CD4-positive, alpha-beta T cell treated with Interleukin-17A for 4 hours (primary cell): ENCODE measurements around the gene WASHC2A.
"Not testable (repeated sequence)": the region's sequence is repeated elsewhere in the genome, so short reads cannot be mapped to it uniquely, and the experiment has no call there.

Experiments used
- DNase-seq: peaks from one replicate; pipeline ENCODE4 v3.0.0-alpha.2; 2020; ENCODE audit warnings: mixed read lengths

The WASHC2A gene, protein sequence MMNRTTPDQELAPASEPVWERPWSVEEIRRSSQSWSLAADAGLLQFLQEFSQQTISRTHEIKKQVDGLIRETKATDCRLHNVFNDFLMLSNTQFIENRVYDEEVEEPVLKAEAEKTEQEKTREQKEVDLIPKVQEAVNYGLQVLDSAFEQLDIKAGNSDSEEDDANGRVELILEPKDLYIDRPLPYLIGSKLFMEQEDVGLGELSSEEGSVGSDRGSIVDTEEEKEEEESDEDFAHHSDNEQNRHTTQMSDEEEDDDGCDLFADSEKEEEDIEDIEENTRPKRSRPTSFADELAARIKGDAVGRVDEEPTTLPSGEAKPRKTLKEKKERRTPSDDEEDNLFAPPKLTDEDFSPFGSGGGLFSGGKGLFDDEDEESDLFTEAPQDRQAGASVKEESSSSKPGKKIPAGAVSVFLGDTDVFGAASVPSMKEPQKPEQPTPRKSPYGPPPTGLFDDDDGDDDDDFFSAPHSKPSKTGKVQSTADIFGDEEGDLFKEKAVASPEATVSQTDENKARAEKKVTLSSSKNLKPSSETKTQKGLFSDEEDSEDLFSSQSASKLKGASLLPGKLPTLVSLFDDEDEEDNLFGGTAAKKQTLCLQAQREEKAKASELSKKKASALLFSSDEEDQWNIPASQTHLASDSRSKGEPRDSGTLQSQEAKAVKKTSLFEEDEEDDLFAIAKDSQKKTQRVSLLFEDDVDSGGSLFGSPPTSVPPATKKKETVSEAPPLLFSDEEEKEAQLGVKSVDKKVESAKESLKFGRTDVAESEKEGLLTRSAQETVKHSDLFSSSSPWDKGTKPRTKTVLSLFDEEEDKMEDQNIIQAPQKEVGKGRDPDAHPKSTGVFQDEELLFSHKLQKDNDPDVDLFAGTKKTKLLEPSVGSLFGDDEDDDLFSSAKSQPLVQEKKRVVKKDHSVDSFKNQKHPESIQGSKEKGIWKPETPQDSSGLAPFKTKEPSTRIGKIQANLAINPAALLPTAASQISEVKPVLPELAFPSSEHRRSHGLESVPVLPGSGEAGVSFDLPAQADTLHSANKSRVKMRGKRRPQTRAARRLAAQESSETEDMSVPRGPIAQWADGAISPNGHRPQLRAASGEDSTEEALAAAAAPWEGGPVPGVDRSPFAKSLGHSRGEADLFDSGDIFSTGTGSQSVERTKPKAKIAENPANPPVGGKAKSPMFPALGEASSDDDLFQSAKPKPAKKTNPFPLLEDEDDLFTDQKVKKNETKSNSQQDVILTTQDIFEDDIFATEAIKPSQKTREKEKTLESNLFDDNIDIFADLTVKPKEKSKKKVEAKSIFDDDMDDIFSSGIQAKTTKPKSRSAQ (N-terminal part only)

DNA sequence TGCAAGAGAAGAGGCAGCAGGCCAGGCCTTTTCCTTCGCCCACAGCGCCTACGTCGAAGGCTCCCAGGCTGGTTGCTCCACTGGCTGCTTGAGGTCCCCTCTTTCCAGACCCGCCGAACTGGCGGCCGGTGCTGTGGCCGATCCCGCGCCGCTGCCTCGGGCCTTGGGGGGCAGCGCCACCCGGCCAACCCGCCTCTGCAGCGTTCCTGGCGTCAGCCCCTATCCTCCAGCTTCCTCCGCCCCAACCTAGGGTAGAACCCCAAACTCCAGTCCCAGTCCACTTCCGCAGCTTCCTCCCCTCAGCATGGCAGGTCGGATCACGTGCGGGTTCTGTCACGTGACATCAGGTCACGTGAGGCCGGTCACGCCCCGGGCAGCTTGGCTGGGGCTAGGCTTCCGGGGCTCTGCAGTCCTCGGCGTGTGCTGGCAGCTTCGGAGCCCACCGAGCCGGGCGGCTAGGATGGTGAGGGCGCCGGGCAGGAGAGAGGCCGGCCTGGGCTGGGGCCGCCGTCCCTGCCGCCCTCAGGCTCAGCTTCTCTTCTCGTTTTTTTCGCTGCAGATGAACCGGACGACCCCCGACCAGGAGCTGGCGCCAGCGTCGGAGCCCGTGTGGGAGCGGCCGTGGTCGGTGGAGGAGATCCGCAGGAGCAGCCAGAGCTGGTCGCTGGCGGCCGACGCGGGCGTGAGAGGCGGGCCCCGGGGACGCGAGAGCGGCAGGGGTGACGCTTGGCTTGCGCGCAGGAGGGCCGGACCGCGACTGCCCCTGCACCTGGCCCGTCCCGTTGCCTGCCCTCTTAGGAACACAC is at the start of gene WASHC2A:
TSS of gene WASHC2A (plus strand) at position 409 of the 806 bp plus-strand sequence. CDS start at position 461, 52 bp downstream.
- DNase-seq: peak; percentile 84

DNA sequence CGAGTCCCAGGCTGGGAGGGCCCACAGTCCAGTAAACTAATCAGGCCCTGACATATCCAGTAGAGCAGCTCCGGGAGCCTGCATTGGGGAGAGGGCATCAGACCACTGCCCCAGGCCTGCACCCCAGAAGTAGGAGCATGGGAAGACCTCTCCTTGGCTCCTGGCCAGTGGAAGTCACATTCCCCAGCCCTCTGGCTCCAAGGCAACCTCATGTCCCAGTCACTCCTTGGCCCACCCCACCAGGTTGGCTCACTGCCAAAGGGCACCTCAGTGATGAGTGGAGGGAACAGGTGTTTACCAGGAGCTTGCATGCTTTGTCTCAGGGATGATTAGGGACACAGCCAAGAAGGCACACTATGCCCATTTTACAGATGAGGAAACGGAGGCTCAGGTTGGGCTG is 48.5 kb upstream of the WASHC2A start:
- not testable (repeated sequence) for DNase-seq

DNA sequence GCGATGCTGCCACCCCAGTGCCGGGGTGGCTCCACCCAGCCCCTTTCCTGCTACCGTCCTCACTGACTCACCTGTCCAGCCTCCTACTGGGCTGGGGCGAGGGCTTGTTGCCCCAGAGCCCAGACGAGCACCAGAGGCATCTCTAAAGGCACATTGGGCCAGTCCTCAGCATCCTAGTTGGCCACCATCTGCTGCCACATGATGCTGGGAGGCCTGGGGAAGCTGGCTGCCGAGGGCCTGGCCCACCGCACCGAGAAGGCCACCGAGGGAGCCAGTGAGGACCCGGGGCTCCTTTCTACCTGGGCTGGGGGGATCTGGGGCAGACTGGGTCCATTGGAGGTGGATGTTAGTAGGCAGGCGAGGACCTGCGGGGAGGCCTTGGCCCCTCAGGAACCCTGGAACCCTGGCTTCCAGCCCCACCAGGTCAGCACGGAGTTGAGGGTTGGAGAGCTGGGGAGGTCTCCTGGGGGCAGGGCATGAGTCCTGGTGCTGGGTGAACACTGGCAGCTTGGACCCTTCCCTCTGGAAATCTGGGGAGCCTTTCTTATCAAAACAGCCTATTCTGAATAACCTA is 47.2 kb upstream of the WASHC2A start:
- not testable (repeated sequence) for DNase-seq

DNA sequence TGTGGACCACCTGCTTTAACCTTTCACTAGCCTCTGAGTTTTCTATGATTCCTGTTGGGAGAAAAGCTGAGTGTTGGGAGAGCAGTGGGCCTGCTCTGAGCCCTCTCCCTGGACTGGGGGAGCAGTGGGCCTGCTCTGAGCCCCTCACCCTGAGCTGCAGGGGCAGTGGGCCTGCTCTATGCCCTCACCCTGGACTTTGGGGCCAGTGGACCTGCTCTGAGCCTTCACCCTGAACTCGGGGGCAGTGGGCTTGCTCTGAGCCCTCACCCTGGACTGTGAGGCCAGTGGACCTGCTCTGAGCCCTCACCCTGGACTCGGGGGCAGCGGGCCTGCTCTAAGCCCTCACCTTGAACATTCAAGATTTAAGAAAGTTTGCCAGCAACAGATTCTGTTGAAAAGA is 46.1 kb upstream of the WASHC2A start:
- DNase-seq: no peak

DNA sequence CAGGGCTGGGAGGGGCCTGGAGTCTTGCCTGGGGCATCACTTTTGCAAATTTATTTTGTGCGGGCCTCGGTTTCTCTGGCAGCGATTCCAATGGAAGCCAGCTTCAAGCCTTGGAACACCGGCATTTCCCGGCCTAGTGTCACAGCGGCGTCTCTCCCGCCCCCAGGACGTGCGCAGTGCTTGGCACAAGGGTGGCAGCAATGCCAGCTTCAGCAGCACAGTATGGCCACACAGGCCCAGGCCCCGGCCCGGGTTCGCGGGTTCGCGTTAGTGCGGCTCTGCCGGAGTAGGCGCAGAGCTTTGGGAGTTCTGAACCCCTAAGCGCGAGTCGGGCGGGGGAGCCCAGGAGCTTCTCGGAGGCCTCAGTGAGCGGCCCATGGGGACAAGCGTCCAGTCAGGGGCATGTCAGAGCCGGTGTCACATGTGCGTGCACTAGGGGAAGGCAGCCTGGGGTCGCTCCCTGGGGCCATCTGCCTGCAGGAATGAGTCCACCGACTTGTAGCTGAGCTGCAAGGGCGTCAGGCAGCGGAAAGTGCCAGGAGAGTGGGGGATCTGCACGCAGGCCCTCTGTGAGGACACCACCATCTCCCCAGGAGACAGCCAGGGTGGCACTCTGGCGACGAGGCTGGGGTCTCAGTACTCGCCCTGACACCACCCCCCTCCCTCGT is 42.9 kb upstream of the WASHC2A start:
- DNase-seq: not testable (repeated sequence)

DNA sequence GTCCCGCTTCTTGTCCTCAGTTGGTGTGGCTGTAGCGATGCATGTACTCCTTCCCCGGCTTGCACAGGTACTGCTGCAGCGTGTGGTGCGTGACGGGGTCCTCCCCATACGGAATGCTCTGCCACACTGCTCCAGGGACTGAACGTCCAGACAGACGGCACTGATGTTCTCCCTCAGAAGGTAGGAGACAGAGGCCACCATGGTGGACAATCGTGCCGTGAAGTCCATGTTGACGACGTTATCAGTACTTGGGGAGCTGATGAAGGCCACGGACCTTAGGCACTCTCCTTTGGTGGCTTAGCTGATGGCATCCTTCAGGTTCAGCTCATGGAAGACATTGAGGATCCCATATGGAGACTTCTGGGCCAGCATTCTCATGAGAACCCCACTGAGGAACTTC is 42.1 kb upstream of the WASHC2A start:
- DNase-seq: no peak

DNA sequence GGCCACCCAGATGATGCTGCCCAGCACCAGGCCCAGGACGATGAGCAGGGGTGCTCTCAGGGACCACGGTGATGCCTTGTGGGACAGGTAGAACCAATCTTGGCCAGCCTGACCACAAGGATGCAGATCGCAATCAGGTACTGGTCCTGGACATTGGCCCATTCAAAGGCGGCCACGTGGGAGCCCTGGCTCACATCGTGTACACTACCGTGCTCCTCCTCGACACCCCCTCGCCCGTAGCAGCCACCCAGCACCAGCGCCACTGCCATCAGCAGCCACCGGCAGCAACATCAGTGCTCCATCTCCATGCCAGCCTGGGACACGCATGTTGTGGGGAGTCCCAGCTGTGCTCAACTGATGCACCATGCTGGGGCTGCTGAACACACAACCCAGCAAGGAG is 40.6 kb upstream of the WASHC2A start:
- DNase-seq: no peak

DNA sequence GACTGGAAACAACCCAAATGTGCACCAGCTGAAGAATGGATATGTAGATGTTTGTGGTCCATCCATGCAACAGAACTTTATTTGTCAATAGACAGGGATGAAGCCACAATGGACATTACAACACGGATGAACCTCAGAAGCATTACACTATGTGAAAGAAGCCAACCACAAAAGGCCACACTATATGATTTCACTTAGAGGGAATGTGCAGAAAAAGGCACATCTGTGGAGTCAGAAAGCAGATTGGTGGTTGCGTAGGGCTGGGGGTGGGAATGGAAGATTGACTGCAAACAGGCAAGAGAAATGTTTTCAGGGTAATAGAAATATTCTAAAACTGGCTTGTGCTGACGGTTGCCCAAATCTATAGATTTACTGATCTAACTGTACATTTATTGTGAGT is 34.3 kb upstream of the WASHC2A start:
- no peak for DNase-seq

DNA sequence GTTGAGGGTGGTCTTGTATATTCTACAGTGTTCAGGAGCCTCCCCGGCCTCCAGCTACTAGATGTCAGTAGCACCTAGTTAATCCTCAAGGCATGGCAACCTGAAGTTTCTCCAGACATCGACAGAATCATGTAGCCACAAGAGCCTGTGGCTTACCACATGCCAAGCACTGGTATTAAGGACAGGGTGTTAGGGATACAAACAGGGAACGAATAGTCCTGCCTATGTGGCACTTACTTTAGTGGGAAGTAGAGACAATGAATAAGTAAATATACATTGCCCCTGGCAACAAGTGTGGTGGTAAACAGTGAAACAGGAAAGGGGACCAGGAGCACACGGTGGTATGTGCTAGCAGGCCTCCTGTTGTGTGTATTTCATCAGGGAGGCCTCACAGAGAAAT is 32.4 kb upstream of the WASHC2A start:
- not testable (repeated sequence) for DNase-seq

DNA sequence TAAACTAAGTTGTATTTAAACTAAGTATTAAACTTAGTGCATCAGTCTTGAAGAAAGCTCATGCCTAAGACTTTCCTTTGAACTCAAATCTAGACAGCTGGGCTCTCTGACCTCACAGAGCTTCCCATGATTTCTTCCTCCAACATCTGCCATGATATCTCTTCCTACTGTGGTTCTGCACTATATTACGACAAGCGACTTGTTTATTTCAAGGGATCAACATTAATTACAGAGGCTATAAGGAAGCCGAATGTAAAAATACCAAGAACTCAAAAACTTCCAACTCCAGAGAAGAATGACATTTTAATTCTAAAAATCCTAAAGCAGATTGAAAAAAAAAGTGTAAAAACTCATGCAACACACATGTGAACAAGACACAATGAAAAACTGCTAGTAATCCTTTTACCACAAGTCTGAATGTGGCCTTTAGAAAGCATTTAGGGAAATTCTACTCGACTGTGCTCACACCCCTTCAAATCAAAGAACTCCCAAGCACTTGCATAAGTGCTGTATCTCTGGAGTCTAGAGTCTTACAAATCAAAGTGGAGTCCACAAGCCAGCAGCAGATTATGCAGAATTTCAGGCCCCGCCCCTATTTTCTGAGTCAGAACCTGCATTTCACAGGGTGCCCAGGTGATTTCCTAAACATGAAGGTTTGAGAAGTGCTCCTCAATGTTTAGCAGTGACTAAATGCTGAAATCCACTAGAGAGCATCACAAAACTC is 22.7 kb upstream of the WASHC2A start:
- DNase-seq: no peak

DNA sequence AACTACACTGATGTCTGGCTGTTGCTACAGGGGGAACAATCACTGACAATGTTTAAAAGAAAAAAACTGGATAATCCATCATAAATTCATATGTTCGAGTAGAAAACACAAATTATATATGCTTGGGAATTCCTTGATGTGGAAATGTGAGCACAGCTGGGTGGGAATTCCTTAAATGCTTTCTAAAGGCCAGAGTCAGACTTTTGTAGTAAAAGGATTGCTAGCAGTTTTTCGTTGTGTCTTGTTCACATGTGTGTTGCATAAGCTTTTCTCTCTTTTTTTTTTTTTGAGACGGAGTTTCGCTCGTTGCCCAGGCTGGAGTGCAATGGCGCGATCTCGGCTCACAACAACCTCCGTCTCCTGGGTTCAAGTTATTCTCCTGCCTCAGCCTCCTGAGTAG is 21.3 kb upstream of the WASHC2A start:
- DNase-seq: not testable (repeated sequence)

DNA sequence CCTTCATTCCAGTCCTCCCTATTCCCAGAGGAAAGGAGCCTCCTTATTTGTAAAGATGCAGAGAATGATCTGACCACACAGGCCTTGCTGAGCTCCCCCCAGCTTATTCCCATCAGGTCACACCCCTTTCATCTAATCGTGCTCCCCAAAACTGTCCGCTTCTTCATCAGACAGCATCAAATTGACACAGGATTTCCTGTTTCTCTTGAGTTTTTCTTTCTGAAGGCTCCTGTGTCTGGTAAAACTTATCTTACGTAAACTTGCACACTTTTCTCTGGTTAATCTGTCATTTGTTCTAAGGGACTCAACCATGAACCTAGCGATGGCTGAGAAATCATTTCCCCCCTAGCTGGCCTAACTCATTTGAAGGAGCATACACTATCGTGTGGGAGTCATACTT is 20.2 kb upstream of the WASHC2A start:
- DNase-seq: not testable (repeated sequence)

DNA sequence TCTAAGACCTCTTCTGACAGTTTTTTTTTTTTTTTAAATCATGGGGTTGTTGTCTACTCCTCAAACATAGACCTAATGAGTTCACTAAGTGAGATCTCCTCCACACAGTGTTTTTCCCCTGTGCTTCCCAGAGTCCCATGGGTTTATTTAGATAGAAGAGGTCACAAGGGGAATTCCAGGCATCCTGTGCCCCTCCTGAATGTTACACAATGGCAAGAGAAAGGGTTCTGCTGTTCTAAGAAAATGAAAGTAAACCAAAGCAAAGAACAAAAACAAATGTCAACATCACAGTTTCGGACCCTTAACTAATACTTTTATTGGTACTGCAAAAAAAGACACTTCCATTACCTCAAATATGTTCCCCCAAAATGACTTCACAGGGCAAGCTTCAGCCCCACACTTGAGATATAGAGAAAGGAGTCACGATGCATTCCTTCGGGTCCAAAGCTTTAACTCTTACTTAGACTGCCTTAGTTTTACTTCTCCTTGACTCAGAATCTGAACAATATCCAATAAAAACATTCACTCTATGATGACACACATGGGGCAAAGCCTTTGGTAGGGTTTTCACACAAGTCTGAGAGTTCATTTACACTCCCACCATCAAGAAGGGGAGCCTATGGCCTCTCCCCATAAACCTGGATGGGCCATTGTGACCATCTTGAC is 15.6 kb upstream of the WASHC2A start:
- not testable (repeated sequence) for DNase-seq

DNA sequence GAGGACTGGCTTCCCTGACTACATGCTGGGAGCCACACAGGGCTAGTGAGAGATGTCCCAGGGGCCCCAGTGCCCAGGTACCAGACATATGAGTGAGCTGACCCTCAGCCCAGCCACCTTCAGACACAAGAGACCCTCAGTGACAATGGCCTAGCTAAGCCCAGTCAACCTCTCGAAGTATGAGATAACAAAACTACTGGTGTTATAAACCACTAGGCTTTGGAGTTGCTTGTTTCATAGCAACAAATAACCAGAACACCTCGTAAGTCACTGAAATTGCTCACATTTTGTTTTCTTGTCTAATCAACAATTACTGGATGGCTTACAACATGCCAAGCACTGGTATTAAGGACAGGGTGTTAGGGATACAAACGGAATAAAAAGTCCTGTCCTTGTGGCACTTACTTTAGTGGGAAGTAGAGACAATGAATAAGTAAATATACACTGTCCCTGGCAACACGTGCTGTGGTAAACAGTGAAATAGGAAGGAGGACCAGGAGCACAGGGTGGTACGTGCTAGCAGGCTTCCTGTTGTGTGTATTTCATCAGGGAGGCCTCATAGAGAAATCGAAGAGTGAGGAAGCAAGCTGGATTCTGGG is 14.9 kb upstream of the WASHC2A start:
- not testable (repeated sequence) for DNase-seq

DNA sequence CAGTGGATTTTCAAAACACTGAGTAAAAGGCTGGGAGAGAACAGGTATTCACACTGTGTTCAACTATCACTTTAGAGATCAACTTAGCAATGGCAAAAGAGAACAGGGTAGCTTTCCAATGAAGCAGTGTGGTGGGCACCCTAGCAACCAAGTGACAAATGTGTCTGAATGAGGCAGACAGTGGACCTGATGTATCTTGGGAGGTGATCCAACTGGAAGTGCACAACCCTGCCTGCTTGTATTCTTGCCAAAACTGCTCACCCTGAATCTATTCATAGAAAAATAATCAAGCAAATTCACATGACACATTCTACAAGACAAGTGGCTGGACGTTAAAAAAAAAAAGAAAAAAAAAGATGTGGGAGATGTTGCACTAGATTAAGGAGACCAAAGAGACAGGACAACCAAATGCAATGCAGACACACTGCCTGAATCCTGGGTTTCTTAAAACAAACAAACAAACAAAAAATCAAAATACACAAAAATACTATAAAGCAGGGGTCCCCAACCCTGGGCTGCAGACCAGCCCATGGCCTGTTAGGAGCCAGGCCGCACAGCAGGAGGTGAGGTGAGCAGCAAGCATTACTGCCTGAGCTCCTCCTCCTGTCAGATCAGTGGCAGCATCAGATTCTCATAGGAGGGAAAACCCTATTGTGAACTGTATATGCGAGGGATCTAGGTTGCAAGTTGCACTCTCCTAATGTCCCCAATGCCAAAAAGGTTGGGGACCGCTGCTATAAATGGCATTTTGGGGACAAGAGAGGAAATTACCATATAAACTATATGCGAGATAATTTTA is 12.1 kb upstream of the WASHC2A start:
- DNase-seq: not testable (repeated sequence)

DNA sequence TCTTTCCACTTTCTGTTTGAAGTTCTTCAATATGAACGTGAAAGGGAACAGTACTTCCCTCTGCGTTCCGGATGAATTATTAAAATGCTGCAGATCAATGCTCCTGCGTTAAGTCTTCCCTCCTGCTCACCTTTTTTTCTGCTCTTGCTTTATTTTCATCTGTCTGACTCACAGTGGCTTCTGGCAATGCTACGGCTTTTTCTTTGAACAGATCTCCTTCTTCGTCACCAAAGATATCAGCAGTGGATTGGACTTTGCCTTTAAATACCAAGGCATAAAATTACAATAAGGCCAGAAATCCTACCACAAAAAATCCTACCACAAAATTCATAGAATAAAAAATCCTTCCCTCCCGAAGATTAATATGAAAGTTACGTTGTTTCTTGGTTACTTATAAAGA is 11.1 kb upstream of the WASHC2A start:
- DNase-seq: not testable (repeated sequence)

DNA sequence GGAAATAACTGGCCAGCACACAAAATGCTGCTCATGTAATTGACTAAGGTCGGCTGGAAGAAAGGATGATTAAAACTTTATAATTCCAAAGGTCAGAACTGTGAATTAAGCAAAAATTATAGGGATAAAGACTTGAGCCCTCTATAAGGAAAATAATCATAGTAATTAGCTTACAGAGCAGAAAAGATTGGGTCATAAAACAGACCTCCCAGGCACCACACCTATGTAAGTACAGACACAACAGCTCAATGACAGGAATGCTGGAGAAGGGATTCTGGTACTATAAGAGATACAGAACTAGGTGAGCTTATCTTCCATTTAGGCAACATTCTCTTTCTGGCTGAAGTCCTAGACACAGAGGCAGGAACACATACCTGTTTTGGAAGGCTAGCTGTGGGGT is 9.0 kb upstream of the WASHC2A start:
- not testable (repeated sequence) for DNase-seq

DNA sequence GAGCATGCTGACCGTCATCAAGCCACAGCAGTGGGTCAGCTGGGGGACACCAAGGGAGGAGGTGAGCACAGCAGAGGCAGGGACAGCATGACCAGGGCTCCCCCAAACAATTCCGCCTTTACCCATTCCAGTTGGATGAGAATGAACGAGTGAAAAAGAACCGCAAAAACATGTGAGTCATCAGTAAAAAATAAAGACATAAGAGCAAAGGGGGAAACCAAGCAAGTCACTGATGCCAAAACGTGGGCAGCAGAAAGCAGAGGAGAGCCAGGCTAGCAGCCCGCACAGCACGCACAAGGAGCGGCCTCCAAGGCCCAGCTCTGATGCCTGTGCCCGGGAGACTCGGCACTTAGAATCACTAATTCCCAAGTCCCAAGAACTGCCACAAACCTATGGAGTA is 7.8 kb upstream of the WASHC2A start:
- DNase-seq: not testable (repeated sequence)
